ENCODE measurements around the gene RGL1. TPM values are rescaled to one million over a fixed set of nuclear protein-coding genes. Genes with fewer than 3 reads are reported as not detected.
A peak's percentile ranks its signal among the peaks of the same experiment; 100 is the strongest.

The RGL1 gene
- polyA plus RNA-seq, 10 donors = 25.4 to 34.7 (median 29.9) TPM

DNA sequence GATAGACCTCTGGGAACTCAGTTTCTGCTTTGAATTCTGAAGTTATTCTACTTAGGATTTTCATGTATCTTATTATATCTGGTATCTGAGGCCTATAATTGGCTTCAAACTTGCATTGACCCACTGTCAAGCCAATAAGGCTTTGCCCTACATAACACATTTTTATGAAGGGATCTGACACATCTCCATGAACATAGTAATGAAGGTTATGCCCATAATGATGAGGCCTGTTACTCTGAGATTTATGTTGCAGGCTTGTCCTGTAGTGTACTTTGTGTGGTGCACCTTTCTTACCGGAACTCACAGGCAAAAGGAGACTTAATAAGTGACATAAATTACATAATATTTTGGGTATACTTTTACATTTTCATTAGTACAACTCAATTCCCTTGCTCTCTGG, 14.1 kb downstream of the RGL1 start:
- no peak for DNase-seq

DNA sequence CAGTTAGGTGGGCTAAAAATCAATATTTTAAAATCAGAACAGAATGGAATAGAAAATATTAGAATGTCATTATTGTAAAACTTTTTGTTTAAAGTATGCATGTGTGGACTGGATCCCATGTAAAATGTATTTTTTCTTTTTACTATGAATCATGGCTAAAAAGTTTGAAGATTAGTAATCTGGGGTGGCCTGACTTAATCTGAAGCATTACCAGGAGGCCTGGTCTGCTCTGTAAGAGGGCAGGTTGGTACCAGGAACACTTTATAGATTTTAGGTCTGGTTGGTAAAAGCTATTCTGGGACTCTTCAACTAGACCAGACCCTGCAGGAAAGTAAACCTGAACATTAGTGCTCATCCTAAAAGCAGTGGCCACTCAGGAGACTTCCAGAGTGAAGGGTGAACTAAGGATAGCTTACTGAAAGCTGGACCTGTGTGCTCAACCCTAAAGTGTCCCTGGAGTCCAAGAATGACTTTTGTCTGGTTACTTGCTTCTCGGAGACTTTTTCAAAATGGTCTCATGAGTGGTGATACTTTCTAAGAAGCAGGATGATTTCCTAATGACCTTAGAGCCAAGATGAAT, 16.5 kb downstream of the RGL1 start:
- DNase-seq = no peak

DNA sequence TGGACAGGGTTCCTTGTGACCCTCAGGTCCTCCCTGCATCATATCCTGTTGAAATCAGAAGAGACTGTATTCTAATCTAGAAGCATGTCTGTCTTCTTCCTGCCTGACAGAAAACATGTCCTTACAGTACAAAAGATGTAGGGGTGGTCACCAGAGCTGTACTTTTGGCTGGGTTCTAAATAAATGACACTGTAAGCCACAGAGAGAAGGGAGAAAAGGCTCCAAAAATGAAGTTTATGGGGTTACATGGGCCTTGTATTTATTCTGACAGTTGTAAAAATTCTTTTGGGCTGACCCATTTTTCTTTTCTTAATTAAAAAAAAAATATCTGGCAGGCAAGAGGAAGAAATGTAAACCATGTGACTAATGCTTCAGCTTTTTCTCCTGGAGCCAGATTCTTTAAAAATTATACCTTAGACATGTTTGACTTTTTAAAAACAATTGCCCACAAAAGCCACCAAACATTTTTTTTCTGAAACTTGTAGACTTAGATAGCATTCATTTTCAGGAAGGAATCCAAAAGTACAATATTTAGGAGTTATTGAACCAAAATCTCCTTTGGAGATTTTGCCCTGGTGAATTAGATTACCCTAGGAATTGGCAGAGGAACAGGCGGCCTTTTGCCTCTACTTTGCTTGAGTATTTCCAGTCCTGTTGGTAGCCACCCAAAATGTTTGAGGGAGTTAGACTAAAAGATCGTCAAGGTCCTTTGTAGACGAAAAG, 17.1 kb downstream of the RGL1 start:
- DNase-seq = peak in 2 of 3 donors; percentile 74 to 85

DNA sequence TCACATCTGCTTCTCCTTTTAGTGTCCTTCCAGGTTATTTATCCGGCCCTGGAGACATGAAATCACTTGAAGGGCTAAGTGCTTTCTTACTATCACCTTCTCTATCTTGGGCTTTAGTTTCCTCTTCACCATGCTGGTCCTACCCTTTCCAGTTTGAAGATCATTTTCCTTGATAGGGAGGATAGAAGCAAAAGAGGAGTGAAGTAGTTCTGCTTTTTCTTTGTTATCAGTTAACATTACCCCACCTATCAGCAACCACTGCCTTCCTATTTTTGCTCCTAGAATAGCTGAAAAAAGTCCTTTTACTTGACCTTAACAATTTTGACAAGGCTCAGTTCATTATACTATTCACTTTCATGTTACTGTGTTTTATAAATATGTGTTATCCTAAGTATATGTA, 19.4 kb downstream of the RGL1 start:
- no peak for DNase-seq

DNA sequence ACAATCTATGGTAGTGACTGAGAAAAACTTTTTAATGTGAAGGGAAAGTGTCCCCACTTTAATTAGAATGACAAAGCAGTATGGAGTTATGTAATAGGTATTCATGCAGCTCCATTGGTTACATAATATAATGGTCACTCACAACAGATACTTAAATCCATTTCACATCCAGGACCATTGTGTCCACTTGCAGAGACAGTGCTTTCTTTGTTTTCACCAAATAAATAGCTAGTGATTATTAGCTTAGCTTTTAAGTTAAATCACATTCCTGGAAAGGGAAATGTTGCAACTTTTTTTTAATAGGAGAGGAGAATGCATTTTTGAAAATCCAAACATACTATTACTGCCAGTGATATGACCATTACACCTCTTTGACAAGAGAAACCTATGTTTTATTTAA, 22.9 kb downstream of the RGL1 start:
- DNase-seq = no peak

DNA sequence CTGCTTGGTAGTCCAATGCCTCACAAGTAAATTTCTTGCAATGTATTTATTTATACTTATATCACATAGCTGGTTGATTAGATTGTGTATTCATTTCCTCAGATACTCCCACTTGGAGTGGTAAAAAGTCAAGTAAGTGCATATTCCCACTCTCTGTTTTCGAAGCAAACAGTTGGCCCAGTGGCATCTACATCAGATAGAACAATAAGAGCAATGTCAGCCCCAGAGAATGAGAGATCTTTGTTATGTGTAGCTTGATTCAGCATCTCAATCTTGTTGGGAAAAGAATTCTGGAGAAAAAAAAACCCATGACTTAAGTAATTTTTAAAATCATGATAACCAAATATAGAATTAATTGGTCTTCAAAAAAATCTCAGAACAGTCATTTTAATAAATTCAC, 25.5 kb downstream of the RGL1 start:
- DNase-seq = no peak

DNA sequence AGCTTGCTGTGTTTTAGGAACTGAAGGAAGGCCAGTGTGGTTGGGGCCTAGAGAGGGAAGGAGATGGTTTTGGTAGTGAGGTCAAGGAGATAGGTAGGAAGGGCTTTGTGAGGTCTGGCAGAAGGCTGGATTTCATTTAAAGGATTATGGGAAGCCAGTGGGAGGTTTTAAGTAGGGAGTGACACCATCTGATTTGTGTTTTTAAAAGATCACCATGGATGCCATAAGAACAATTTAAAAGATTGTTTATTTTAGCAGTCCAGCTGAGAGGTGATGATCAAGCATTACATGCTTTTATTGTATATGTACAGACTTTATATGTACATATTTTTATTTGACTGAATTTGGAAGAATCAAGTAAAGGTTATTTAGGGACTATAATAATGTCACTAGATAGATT, 26.4 kb downstream of the RGL1 start:
- no peak for DNase-seq

DNA sequence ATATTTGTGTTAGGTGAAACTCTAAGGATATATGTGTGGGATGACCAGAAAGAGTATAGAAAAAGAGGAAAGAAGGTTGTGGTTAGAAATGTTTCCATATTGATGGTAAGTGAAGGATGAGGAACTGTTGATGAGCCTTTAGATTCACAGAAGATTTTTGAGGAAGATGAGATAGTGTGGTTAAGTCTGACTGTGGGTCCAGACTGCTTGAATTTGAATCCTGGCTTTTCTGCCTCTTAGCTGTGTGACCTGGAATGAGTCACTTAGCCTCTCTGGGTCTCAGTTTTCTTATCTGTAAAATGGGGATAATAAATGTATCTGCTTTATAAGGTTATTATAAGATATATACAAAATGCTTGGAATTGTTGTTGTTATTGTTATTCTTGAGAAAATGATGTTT, 27.5 kb downstream of the RGL1 start:
- DNase-seq = no peak

DNA sequence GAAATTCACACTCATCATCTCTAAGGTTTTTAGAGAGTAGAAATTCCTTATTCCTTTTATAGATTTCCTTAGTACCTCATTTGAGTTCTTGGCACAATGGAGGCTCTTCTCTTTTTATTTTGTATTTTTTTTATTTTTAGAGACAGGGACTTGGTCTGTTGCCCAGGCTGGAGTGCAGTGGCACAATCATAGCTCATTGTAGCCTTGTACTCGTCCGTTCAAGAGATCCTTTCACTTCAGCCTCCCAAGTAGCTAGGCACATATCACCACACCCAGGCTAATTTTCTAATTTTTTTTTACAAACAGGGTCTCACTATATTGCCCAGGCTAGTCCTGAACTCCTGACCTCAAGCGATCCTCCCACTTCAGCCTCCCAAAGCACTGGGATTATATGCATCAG, 29.6 kb downstream of the RGL1 start:
- no peak for DNase-seq

DNA sequence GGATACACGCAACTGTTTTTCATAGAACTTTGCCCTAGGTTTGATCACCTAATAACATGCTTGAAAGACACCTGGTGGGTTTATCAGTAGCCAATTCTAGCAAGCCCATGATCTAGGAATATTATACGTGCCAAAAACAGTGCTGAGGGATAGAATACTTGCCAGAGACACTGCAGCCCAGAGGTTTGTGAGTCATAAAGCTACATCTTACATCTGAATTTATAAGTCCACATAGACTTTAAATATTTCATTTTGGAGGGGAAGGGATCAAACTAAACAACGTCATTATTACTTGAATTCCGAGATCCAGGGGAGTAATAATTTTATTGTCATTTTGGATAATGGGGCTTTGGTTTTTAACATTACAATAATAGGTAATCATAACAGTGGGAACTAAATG, 31.7 kb downstream of the RGL1 start:
- peak in 1 of 3 donors; percentile 46 for DNase-seq

DNA sequence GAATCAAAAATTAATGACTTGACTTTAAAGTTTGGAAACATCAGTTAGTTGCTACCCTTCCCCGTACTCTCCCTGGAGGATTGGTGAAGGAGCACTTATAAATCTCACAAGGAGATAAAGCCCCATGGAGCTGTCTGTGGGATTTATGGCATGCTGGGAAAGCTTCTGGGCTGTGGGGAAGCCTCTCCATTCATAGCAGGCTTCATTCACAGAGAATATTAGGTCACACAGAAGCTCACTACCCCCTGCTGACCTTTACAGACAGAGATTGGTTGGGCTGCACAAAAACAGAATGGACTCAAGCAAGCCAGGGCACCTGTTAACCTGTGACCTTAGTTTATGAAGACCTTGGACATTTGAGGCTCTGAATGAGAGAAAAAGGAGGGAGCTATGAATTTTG, 32.1 kb downstream of the RGL1 start:
- DNase-seq = peak in 1 of 3 donors; percentile 46

DNA sequence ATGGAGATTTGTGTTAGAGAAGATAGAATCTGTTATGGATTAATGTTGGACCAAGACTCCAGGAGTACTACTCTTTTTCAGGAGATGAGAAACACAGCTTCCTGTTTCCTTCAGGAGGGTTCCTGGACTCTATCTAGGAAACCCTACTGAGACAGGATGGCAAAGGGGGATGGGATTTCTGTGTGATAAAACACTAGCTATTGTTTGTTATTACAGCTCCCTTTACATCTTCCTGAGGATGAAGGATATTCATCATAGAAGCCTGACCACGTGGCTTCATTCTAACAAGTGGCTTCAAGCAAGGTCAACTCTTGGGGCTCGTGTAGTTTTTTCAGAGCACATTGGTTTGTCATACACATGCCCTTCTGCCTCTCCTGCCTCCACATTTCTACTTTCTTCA, 33.3 kb downstream of the RGL1 start:
- no peak for DNase-seq

DNA sequence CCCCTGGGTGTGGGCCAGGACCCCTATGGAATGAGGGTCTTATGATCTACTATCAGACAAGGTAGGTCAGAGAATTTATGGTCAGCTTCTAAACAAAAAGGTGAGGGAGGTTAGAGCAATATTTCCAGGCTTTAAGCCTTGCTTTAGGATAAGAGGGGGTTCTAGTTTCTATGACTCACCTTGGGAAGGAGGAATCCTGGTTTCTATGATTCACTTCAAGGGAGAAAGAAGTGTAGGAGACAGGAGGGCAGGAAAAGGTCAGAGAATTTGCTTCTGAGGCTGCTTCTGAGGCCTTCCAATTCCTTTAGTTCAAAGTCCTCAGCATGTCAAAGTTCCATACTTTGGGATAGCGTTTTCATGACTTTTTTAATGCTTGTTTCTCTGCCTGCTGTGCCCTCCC, 35.2 kb downstream of the RGL1 start:
- DNase-seq = no peak

DNA sequence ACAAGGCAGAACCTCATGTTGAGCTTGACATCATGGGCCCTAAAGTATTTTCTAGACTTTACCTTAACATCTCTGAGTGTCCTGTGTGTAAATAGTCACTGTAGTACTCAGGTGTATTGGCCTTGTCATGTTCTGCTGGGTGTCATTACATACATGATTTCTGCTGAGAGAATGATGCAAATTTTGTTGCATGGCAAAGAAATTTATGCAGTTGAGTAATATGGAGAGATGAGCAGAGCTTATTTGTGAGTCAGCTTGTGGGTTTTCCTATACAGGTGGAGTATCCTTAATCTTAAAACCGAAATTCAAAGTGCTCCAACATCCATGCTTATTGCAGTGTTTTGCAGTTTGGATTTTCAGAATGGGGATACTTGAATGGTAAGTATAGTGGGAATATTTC, 36.6 kb downstream of the RGL1 start:
- no peak for DNase-seq

DNA sequence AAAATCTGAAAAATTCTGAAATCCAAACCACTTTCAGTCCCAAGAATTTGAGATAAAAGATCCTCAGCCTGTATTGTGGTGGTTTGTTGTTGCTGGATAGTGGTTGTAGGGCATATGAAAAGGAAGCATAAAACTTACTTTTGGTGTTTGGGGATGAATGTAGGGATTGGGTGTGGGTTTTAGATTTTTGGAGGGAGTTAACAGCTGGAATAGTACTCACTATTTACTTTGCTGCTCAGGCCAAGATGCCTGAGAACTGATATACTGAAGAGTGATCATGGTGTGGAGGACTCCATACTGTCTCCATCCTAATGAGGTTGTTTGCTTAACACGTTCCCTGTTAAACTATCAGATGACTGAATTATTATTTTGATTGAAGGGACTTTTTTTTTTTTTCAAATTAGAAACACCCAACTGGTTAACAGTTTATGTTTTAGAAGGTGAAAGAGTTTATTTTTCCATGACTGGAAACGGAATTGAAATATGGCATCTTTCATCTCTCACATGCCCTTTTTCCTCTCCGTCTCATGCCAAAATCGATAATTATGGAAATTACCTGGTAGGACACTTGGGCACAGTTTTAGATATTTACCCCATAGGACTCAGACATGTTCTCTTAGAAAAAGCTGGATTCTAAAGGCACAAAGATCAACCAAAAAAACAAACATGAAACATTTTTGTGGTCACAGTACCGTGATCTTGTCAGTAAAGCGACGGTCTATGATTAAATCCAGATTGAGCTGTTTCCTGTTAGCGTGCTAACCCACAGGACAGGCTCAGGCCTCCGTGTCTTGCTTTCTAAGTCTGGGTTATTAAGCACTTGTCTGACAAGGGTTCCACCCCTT, 37.3 kb downstream of the RGL1 start:
- DNase-seq = peak; percentile 80 to 94 (median 87)

DNA sequence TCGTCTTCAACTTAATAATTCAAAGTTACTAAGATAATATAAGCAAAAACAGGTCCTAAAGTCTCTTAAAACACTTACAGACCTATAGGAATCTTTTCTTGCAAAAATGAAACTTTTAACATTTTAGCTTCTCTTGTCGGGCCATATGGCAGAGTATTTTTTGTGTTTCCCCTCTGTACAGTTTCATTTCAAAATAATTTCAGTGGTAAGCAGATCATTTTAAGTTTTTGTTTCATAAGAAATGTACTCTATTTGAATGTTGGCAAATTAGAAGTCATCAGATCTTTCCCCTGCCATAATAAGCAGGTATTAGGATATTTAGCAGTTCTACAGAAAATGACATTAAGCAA, 37.9 kb downstream of the RGL1 start:
- no peak for DNase-seq

DNA sequence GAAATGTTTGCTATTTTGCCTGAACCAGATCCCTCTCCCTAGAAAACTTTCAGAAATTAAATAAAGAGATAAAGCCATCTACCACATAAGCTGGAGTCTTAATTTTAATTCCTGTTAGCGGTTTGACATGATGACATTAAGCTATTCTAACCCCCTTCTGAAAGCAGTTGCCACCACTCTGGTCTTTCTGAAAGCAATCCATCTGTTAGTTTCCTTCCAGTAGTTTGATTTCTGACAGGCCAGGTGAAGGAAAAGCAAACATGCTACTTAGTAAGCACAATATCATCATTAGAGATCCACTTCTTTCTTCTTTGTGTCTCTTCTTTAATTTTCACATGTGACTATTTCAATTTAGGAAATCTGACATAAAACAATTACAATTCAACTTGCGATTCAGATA, 39.9 kb downstream of the RGL1 start:
- DNase-seq = no peak

DNA sequence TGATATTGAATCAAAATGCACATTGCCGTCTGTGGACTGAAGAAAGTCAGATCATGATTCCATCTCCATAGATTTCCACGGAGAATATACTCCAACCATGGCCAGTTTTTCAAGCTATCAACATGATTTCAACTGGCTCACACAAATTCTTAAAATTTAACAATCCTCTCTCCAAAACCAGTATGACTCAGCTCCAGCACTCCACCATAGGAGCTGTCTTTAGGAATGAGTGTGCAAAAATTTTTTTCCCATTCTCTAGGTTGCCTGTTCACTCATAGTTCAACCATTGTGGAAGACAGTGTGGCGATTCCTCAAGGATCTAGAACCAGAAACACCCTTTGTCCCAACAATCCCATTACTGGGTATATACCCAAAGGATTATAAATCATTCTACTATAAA, 40.8 kb downstream of the RGL1 start:
- no peak for DNase-seq

DNA sequence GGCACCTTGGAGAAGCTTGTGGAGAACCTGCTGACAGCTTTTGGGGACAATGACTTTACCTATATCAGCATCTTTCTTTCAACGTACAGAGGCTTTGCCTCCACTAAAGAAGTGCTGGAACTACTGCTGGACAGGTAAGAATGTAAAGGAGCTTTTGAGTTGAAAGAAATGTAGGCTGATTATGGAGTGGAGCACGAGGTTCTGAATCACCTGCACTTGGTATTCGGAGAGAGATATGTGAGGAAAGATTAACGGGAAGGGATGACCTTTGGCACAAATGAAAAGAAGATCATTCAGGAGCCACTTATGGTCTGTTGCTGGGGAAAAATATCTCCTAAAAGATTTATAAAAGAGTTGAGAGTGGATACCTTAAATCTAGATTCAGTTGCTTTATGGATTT, 42.7 kb downstream of the RGL1 start:
- no peak for DNase-seq

DNA sequence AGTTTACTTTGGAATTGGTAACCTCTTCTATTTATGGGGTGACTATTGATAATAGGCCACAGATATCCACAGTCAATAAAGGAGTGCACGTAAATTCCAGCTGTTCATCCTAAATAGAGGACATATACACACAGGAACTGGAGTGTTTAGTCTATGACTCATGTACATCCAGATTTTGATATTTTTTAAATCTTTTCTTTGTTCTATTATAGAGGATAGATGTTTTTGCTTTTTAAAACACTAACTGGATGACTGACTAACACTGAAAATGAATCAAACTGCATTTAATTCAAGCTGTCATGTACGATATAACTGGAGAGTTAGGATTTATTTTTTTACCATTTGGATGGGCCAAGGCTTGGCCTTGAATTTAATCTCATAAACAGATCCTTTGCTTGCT, 45.9 kb downstream of the RGL1 start:
- DNase-seq = no peak

DNA sequence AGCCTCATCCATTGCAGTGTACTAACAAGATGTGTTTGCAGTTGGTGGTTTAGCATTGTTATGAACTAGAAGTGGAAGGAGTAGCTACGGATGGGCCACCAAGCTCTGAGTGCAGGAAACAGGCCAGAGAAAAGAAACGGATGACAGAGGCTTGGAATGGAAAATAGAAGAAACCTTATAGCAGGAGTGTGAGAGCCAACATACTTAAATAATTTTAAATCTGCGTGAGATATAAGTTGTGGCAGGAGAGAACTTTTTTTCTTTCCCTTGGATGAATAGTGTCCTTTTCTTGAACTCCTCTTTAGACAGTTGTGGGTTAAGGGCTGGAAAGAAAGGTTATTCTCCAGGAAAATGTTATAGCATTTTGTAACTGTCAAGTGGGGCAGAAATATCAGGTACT, 54.2 kb downstream of the RGL1 start:
- DNase-seq = peak in 1 of 3 donors; percentile 79

DNA sequence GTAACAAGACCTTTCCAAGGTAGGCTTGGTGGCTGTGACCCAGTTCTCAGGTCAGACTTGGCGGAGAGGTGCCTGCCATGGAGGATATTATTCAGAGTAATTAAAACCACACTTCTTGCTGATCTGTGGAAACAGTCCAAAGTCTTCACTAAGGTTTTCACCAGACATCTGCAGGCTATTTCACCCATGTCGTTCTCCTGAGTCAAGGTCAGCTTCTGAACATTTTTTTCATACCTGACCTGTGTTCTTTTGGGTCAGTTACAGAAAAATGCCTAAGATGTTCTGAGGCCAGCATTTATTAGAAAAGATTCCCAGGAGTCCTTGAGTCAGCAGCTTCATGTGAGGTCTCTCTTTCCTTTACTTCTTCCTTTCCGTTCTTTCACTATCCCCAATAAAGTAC, 54.9 kb downstream of the RGL1 start:
- DNase-seq = peak in 1 of 3 donors; percentile 64

DNA sequence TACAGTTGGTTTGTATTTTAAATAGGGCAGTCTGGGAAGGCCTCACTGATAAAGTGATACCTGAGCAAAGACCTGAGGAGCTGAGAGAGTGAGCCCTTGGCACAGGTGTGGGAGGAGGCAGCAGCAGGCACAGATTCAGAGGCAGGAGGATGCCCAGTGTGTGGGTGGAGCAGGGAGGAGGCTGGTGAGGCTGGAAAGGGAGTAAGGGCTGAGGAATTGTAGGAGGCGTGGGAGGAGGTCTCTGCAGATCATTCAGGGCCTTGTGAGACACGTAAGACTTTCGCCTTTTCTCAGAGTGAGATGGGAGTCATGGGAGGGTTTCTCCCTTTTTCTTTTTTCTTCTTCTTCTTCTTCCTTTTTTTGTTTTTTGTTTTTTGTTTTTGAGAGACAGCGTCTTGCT, 58.0 kb downstream of the RGL1 start:
- DNase-seq = no peak
